ENCODE results near the gene TPST1.
A peak's percentile ranks its signal among the peaks of the same experiment; 100 is the strongest.
"Not testable (repeated sequence)": the region's sequence is repeated elsewhere in the genome, so short reads cannot be mapped to it uniquely, and the experiment has no call there.

The TPST1 gene

DNA sequence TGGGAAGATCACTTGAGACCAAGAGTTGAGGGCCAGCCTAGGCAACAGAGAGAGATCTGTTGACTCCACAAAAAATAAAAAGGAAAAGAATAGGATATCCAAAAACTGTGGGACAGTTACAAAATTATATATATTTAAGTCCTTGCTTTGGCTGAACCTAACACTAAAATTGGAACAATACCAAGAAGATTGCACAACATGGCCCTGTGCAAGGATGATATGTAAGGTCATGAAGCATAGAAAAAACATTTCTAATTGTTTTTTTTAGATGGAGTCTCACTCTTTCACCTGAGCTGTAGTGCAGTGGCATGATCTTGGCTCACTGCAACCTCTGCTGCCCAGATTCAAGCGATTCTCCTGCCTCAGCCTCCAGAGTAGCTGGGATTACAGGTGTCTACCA is 139.0 kb downstream of the TPST1 start:
- no peak for DNase-seq

GRCh38 chr7:66348531-66348930 is 143.4 kb downstream of the TPST1 start:
- no peak for DNase-seq

GRCh38 chr7:66348959-66349358 is 143.8 kb downstream of the TPST1 start:
- DNase-seq, result peak; percentile 78

DNA sequence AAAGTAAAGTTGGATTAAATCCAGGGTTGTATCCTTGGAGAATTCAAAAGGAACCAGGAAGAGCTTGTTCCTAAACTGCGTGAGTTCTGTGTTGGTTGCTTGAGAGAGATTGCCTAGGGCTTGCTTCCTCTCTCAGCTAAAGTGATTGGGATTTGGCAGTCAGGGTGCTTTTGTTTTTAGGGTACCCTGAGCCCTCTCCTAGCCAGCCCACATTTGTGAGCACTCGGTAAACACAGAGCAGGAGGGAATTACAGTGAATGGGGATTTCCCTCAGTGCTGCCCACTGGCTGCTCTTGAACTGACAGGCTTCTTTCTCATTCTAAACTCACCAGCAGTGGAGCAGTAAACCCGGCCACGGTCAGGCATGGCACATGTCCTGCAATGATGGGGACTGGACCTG is 146.9 kb downstream of the TPST1 start:
- DNase-seq, result peak; percentile 1

DNA sequence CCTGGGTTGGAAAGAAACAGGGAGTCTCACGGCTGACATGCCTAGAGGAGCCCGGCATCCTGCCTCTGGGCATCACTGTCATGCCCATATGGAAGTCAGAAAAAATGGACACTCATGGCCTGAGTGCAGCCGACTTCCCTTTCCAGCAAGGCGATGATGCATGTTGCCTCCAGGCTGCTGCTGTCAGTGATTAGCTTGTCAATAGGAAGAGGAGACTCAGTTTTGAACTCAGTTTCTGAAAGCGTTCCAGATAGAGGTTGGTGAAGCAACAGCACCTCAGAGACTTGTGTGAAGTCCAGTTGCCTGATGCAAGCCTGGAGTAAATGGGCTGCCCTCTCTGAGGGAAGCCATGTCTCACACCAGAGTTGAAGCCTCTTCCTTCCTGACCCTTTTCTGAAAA is 148.4 kb downstream of the TPST1 start:
- no peak for DNase-seq

- no peak for DNase-seq
Measured at GRCh38 chr7:66355756-66356155, 150.6 kb downstream of the TPST1 start.

GRCh38 chr7:66356277-66356721 is 151.2 kb downstream of the TPST1 start:
- no peak for DNase-seq

- no peak for DNase-seq
Measured at GRCh38 chr7:66357087-66357486, 152.0 kb downstream of the TPST1 start.

- DNase-seq, result peak; percentile 4
Measured at GRCh38 chr7:66359656-66360211, 154.6 kb downstream of the TPST1 start.

DNA sequence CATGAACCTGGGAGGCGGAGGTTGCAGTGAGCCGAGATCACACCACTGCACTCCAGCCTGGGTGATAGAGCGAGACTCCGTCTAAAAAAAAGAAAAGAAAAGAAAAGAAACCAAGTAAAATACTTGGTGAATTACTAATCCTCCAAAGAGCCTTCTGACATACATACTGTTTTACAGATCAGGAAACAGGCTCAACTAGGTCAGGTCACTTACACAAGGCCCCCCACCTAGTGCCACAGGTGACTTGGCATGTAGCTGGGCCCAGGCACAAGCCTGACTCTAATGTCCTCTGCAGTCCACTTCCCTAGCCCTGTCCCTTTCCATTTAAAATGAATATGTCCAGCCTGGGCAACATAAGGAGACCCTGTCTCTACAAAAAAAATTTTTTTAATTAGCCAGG is 157.0 kb downstream of the TPST1 start:
- no peak for DNase-seq

GRCh38 chr7:66363635-66364034 is 158.5 kb downstream of the TPST1 start:
- no peak for DNase-seq

- not testable (repeated sequence) for DNase-seq
Measured at GRCh38 chr7:66365031-66365430, 159.9 kb downstream of the TPST1 start.

DNA sequence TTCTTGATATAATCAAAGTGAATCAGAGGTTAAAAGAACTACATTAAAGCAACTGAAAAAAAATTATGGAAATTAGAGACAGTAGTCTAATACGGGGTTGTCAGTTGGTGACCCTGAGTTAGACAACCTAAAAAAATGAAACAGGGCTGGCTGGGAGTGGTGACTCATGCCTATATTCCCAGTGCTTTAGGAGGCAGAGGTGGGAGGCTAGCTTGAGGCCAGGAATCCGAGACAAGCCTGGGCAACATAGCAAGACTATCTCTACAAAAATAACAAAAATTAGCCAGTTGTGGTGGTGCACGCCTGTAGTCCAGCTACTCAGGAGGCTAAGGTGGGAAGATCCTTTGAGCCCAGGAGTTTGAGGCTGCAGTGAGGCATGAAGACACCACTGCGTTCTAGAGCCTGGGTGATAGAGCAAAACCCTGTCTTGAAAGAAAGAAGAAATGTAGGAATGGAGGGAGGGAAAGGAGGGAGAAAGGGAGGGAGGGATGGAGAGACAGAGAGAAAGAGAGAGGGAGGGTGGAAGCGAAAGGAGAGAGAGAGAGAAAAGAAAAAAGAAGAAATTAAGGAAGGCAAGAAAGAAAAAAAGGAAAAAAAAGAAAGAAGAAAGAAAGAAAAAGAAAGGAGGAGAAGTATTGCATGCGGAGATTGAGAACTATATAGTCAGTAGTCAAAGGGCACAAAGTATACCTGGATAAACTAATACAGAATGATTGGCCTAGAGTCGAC is 166.1 kb downstream of the TPST1 start:
- DNase-seq, result no peak

DNA sequence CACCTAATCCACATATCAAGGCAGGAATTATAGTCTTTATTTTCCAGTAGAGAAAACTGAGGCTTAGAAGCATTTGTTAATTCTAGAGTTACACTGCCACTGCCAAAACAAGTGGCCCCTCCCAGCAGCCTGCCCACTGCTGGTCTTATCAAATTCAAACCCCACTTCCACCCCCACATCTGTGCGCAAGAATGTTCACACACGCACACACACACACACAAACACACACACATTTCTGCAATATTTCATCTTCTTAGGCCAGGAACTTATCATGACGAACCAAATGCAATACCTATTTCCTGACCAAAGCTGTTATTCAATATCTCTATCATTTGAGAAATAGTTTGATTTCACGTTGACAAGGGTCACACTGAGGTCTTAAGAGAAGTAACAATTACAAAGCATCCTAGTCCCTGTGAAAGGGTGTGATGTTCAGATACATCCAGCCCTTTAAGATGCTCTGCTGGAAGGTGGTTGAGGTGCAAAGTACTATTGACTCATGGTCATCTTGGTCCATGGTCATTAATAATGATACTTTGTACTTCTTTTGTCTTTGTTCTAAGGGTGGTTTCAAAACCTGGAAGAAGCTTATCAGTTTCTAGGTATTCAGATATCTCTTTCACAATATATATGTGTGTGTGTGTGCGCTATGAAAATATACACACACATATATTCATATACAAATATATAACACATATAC is 169.2 kb downstream of the TPST1 start:
- not testable (repeated sequence) for DNase-seq

DNA sequence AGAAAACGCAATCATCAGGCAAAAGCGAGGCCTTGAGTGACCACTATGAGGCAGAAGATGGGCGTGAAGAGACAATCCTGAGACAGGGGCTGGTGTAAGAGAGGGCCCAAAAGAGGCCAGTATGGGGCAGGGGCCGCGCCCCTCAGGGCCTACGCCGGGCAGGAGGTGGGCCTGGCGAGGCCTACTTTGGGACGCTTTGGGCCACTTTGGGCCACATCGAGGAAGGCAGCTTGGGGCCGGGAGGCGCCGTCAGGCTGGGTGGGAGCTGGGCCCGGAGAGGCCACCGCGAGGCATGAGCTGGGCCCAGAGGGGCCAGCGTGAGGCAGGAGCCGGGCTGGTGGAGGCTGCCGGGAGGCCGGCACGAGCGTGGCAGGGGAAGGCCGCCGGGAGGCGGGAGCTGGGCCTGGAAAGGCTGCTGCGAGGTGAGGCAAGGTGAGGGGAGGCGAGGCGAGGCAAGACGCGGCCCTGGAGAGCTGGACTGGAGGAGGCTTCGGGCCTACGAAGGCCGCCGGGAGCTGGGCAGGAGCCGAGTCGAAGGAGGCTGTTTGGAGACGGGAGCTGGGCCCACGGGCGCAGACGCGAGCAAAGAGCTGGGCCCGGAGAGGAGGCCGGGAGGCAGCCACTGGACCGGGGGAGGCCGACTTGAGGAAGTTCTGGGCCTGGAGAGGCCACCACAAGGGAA is 171.3 kb downstream of the TPST1 start:
- DNase-seq, result no peak

DNA sequence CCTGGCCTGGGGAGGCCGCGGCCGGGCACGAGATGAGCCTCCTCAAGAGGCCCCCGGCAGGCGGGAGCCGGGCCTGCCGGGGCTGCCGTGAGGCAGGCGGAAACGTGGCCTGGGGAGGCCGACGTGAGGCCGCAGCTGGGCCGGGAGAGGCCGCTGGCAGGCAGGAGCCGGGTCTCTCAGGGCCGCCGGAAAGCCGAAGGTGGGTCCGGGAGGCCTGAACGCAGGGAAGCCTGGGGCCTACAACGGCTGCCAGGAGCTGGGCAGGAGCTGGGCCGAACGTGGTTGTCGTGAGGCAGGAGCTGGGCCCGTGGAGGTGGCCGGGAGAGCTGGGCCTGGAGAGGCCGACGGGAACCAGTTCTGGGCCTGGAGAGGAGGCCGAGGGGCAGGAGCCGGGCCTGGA is 171.9 kb downstream of the TPST1 start:
- DNase-seq, result no peak

- no peak for DNase-seq
Measured at GRCh38 chr7:66377714-66378113, 172.6 kb downstream of the TPST1 start.

DNA sequence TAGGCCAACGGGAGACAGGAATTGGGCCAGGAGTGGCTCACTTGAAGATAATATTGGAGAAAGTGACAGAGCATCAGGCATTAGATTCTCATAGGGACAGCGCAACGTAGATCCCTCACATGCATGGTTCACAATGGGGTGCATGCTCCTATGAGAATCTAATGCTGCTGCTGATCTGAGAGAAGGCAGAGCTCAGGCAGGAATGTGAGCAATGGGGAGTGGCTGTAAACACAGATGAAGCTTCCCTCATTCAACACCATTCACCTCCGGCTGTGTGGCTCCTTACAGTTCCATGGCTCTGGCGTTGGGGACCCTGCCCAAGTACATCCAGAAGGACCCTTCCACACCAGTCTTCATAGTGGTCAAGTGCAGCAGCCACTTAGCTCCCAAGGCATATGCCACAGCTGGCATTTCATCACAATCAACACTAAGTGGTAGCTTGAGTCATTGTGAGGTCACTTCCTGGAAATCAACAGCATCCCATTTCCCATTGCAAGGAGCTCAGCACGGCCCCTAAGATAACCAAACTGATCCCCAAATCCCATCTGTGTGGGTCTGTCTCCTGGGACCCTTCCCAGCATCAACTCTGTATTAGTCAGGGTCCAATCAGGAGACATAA is 174.5 kb downstream of the TPST1 start:
- DNase-seq, result peak; percentile 31

DNA sequence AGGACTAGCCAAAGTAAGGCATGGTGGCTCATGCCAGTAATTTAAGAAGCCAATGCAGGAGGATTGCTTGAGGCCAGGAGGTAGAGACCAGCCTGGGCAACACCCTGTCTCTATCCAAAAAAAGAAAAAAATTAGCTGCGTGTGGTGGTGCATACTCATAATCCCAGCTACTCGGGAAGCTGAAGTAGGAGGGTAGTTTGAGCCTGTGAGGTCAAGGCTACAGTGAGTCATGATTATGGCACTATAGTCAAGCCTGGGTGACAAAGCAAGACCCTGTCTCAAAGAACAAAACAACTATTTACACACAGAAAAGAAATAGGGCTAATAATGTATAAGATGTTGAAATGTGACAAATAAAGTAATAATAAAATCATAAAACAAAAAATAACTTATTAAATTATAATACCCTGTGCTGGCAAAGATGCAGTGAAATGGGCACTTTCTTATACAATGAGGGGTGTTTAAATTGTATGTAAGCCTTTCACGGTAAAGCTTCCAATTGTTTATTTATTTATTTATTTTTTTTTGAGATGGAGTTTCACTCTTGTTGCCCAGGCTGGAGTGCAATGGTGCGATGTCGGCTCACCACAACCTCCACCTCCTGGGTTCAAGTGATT is 175.2 kb downstream of the TPST1 start:
- DNase-seq, result peak; percentile 21

DNA sequence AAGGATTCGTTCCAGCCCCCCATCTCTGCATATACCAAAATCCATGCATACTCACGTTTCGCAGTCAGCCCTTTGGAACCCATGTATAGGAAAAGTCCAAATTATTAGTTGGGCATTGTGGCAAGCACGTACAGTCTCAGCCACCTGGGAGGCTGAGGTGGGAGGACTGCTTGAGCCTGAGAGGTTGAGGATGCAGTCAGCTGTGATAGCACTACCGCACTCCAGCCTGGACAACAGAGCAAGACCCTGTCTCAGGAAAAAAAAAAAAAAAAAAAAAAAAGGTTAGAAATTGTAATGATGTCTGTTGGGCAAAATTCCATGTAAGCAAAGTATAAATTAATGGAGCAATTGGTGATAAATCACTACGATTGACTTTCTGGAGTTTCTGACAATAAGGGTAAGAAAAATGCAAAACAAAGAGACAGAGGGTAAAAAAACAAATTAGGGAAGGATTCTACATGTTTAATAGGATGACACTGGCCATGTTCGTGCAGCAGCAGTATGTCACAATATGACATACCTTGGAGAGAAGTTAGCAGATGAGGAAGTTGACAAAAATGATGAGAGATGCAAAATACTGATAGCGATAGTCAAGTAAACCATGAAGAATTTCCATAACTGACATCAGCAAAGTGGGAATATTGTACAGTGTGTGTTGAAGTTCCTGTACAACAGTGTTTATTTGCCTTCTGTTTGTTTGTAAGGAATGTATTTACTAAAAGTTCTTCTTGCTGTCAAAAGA is 177.2 kb downstream of the TPST1 start:
- peak; percentile 10 for DNase-seq

DNA sequence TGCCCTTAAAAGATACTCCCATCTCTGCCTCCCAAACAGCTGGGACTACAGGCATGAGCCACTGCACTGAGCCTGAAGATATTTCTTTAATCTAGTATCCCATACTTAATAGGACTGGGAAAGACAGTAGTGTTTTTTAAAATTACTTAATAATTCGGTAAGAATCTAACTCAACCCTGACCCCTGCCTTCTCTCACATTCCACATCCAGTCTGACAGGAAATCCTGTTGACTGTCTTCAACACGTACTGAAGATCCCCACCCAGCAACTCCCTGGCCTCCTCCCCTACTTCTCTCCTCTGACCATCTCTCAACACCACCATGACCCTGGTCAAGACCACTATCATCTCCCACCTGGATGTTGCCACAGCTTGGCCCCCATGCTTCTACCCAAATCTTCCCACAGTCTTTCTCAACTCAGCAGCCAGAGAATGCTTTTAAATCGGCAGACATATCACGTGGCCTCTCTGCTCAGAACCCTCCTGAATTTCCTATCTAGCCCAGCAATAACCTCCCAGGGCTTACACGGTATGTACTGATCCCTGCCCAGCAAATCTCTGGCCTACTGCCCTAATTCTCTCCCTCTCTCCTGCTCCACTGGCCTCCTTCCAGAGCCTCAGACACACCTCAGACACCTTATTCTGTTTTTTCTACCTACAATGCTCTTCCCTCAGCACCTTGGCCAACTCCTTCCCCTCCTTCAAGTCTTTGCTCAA is 180.2 kb downstream of the TPST1 start:
- DNase-seq, result not testable (repeated sequence)

Measured in inflammatory macrophage treated with lipopolysaccharide for 4 hours (primary cell).